CD4-positive, alpha-beta T cell (primary cell): ENCODE measurements around the gene PPP1R3G. TPM values are rescaled to one million over a fixed set of nuclear protein-coding genes. Genes with fewer than 3 reads are reported as not detected.

Experiments
- ATAC-seq: fragments of 200-7000 bp; cut with Tn5 transposase; one replicate; pipeline ENCODE4 v1.10.0; 2022; ENCODE audit warnings: mild to moderate bottlenecking; ENCODE audit not compliant: poor library complexity
- CTCF ChIA-PET: fragments of 350-600 bp; sonication (Branson Sonifier 250); formaldehyde crosslinking; loops from one replicate; lab custom pipeline; 2021; ENCODE audit warnings: antibody characterized with exemption, inconsistent platforms; lab: Charles Lee
- POLR2A ChIA-PET: fragments of 350-600 bp; sonication (Branson Sonifier 250); formaldehyde crosslinking; loops from one replicate; lab custom pipeline; 2021; ENCODE audit warnings: antibody characterized with exemption, inconsistent platforms; lab: Charles Lee
- DNase-seq, 14 experiments: peaks; one replicate each; pipeline ENCODE4 v3.0.0-alpha.2; 2013 to 2020; ENCODE audit warnings: mixed read lengths in 2 of 14
- H3K27ac ChIP-seq, 2 donors: one replicate each; pipeline versions ENCODE4 v1.5.1 to v1.7.0; 2013; ENCODE audit warnings: low read length in 2 of 2, low read depth in 1 of 2, mild to moderate bottlenecking in 1 of 2
- H3K27me3 ChIP-seq, 2 experiments: 1 replicate in 1 of 2; 2 replicates in 1 of 2; pipeline versions ENCODE4 v1.6.1 to v1.7.0; 2013; ENCODE audit warnings: low read length in 2 of 2, control low read depth in 1 of 2, mild to moderate bottlenecking in 1 of 2, moderate library complexity in 1 of 2; ENCODE audit not compliant: insufficient read depth in 2 of 2, control insufficient read depth in 1 of 2
- H3K36me3 ChIP-seq: one replicate; pipeline ENCODE4 v1.6.1; 2013; ENCODE audit warnings: low read length, control low read depth; ENCODE audit not compliant: insufficient read depth
- H3K4me1 ChIP-seq: one replicate; pipeline ENCODE4 v1.6.1; 2013; ENCODE audit warnings: low read length, control low read depth; ENCODE audit not compliant: insufficient read depth
- H3K4me3 ChIP-seq: one replicate; pipeline ENCODE4 v1.5.1; 2013; ENCODE audit warnings: mild to moderate bottlenecking, low read length, moderate library complexity
- H3K9me3 ChIP-seq, 2 experiments: 1 replicate in 1 of 2; 2 replicates in 1 of 2; pipeline versions ENCODE4 v1.6.1 to v1.7.0; 2013; ENCODE audit warnings: low read length in 2 of 2, mild to moderate bottlenecking in 2 of 2, control low read depth in 1 of 2, moderate library complexity in 1 of 2; ENCODE audit not compliant: control insufficient read depth in 1 of 2, insufficient read depth in 1 of 2
- H3K27ac Mint-ChIP-seq: one replicate; pipeline ENCODE4 v1.8.0; 2020; ENCODE audit warnings: mixed read lengths
- H3K27me3 Mint-ChIP-seq: one replicate; pipeline ENCODE4 v1.8.0; 2021; ENCODE audit warnings: mixed read lengths
- H3K36me3 Mint-ChIP-seq: one replicate; pipeline ENCODE4 v1.8.0; 2021; ENCODE audit warnings: low read depth, mixed read lengths
- H3K4me1 Mint-ChIP-seq: one replicate; pipeline ENCODE4 v1.8.0; 2021; ENCODE audit warnings: low read depth, mixed read lengths
- H3K4me3 Mint-ChIP-seq: one replicate; pipeline ENCODE4 v1.8.0; 2020; ENCODE audit warnings: mild to moderate bottlenecking, mixed read lengths
- H3K9me3 Mint-ChIP-seq: one replicate; pipeline ENCODE4 v1.8.0; 2020; ENCODE audit warnings: mixed read lengths
- CTCF ChIP-seq: fragments of 200-600 bp; IDR thresholded peaks from one replicate; pipeline ENCODE4 v1.8.0; 2022; ENCODE audit warnings: antibody characterized with exemption, mild to moderate bottlenecking
- intact Hi-C, 2 experiments: fragments of 100-400 bp; cut with DNase I in 1 of 2; cut with micrococcal nuclease in 1 of 2; formaldehyde crosslinking; loops; one replicate each; pipeline versions ENCODE4 v1.15.1 to v1.9.0; 2023 to 2025; cut with DNase I, micrococcal nuclease
- total RNA-seq, 174 experiments: library from RNA in 2 of 174; stranded (reverse) in 2 of 174; gene quantifications; one replicate each; pipeline ENCODE4 v1.2.3 and lab custom pipeline; 2021 to 2026

PPP1R3G gene
- total RNA-seq, 2 experiments from 2014 or later, result not detected

DNA sequence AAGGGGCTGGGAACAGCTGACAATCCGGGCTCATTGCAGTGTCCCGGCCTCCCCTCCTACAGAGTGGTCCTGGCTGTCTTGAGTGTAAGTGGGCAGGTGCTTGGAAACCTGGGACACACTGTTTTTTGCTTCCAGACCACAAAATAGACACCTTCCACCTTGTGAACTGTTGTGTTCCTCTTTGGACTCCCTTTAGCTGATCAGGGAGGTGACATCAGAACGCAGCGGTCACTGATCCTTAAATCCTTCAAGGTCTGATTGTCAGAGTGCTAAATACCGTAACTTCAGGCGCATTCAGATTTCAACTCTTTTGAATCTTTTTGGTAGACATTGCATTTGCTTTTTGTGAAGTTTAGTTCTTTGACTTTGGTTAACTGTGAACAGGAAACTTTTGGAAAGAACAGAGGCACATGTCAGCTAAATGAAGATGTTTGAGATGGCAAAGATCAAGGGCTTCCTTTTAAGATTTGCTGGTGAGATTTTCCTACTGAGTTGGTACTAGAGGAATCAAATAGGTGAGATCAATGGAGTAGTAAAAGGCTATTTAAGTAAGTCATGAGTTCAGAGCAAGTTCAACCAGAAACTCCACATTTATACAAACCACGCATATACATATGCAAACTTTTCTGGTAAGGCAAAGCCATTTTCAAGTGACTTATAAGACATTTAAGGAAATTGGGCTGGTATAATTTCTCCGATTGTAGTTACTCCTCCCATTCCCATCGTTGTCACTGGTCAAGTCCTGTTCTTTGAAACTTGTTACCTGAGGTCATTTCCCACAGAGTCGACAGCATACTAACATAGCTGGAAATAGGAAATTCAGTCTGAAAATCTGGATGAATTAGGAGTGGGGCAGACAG is 6.3 kb downstream of the PPP1R3G start:
- TF ChIP-seq CTCF, result no peak
- H3K9me3 Mint-ChIP-seq, result no peaks in the 10 kb centered on the region
- Histone ChIP-seq H3K27ac (no peak overlapping the region), H3K27me3 (peaks cover 29 to 32% of the 10 kb centered on the region in 2 experiments), H3K36me3 (no peaks in the 10 kb centered on the region), H3K4me1 (no peaks in the 10 kb centered on the region), H3K4me3 (no peak overlapping the region), H3K9me3 (peaks cover 0 to 8% of the 10 kb centered on the region in 2 experiments)
- H3K4me1 Mint-ChIP-seq, result peaks cover 19% of the 10 kb centered on the region
- H3K4me3 Mint-ChIP-seq, result no peak overlapping the region
- ChIA-PET CTCF (no interaction called here), POLR2A (no interaction called here)
- DNase-seq (no peak), ATAC-seq (no peak)
- no peaks in the 10 kb centered on the region for H3K36me3 Mint-ChIP-seq
- intact Hi-C loops, result no loop called here
- no peak overlapping the region for H3K27ac Mint-ChIP-seq
- peaks cover 48% of the 10 kb centered on the region for H3K27me3 Mint-ChIP-seq

DNA sequence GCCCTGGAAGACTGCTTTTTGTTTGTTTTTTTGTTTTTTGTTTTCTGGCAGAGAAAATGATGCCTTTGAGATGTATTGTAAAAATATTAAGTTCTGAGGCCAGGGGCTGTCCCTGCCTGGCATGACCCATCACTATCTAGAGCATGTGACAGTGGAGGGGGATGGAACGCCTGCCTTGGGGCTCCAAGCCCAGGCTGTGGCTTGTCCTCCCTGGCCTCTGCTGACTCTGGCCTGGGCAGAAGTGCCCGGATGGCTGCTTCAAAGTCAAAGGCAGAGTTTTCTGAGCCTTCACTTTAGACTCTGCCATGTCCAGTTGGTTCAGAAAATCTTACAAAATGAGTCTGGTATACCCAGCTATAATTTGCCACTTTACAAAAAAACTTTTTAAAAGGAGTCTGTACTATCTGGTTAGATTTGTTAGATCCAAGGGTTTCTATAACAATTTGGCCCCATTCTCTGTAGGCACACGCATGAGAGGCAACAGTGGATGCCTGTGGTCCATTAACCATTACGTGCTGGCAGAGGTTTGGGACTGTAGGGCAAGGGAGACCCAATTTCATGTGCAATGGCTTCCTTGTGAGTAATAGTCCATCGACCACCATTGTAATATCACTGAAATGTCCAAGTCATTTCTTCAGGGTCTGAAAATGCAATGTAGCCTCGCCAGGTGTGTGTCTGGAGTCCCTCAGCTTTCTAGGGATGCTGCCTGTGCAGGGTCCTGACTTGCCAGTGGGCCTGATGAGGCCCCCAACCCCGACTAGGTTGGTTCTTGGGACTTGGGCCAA is 8.3 kb downstream of the PPP1R3G start:
- CTCF ChIA-PET, result no interaction called here
- intact Hi-C loops, result no loop called here
- Mint-ChIP-seq H3K36me3 (no peaks in the 10 kb centered on the region), H3K27me3 (peaks cover 34% of the 10 kb centered on the region), H3K4me3 (no peak overlapping the region), H3K27ac (no peak overlapping the region), H3K4me1 (peaks cover 19% of the 10 kb centered on the region), H3K9me3 (no peaks in the 10 kb centered on the region)
- Histone ChIP-seq H3K4me1 (no peaks in the 10 kb centered on the region), H3K9me3 (no peaks in the 10 kb centered on the region), H3K36me3 (no peaks in the 10 kb centered on the region), H3K27ac (no peak overlapping the region), H3K4me3 (no peak overlapping the region), H3K27me3 (peaks cover 13 to 17% of the 10 kb centered on the region in 2 experiments)
- DNase-seq (no peak), ATAC-seq (no peak)
- no peak for TF ChIP-seq CTCF
- POLR2A ChIA-PET, result no interaction called here

DNA sequence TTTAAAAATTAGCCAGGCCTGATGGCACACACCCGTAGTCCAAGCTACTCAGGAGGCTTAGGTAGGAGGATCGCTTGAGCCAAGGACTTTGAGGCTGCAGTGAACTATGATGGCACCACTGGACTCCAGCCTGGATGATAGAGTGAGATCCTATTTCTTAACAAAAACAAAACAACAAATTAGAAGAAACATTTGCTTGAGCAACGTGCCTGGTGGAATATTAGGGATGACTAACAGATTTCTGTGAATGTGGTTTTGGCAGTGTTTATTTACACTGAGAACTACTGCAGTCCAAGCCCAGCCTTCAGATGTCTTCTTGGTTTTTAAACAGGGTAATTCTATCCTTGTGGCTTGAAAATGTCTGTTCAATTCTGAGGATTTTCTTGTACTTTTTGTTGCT is 9.2 kb downstream of the PPP1R3G start:
- peaks cover 19% of the 10 kb centered on the region for H3K4me1 Mint-ChIP-seq
- ATAC-seq, result no peak
- no peak for TF ChIP-seq CTCF
- Histone ChIP-seq H3K27ac (no peak overlapping the region), H3K36me3 (no peaks in the 10 kb centered on the region), H3K4me3 (no peak overlapping the region), H3K27me3 (peaks cover 12 to 13% of the 10 kb centered on the region in 2 experiments), H3K9me3 (no peaks in the 10 kb centered on the region), H3K4me1 (no peaks in the 10 kb centered on the region)
- intact Hi-C loops, result no loop called here
- no peak for DNase-seq
- H3K36me3 Mint-ChIP-seq, result no peaks in the 10 kb centered on the region
- H3K4me3 Mint-ChIP-seq, result no peak overlapping the region
- ChIA-PET CTCF (no interaction called here), POLR2A (no interaction called here)
- H3K27me3 Mint-ChIP-seq, result peaks cover 30% of the 10 kb centered on the region
- H3K27ac Mint-ChIP-seq, result no peak overlapping the region
- no peaks in the 10 kb centered on the region for H3K9me3 Mint-ChIP-seq
